IPS-NIHi11 (cell line): Measurements from ENCODE around the gene IPO9.

Source experiments
- DNase-seq: peaks from one replicate; pipeline ENCODE4 v3.0.0; 2012; ENCODE audit warnings: mixed read lengths, low spot score

The IPO9 gene

GRCh38 chr1:201905234-201905890 lies 76.4 kb downstream of the IPO9 start:
- no peak for DNase-seq

- DNase-seq: no peak
Measured at GRCh38 chr1:201906336-201906735, 77.4 kb downstream of the IPO9 start.

GRCh38 chr1:201907621-201908020 lies 78.7 kb downstream of the IPO9 start:
- no peak for DNase-seq

- peak; percentile 46 for DNase-seq
Measured at GRCh38 chr1:201911826-201912571, 83.0 kb downstream of the IPO9 start.

- no peak for DNase-seq
Measured at GRCh38 chr1:201912832-201913231, 83.9 kb downstream of the IPO9 start.

- DNase-seq: no peak
Measured at GRCh38 chr1:201914456-201915235, 85.7 kb downstream of the IPO9 start.

- no peak for DNase-seq
Measured at GRCh38 chr1:201916649-201917249, 87.8 kb downstream of the IPO9 start.

GRCh38 chr1:201917362-201918033 lies 88.5 kb downstream of the IPO9 start:
- DNase-seq: no peak

GRCh38 chr1:201918343-201918742 lies 89.4 kb downstream of the IPO9 start:
- DNase-seq: no peak

- DNase-seq: no peak
Measured at GRCh38 chr1:201921952-201922558, 93.1 kb downstream of the IPO9 start.

GRCh38 chr1:201925301-201925567 lies 96.3 kb downstream of the IPO9 start:
- no peak for DNase-seq

GRCh38 chr1:201925981-201926645 lies 97.2 kb downstream of the IPO9 start:
- DNase-seq: no peak

GRCh38 chr1:201928266-201928665 lies 99.3 kb downstream of the IPO9 start:
- no peak for DNase-seq

- no peak for DNase-seq
Measured at GRCh38 chr1:201930137-201930536, 101.2 kb downstream of the IPO9 start.

- DNase-seq: no peak
Measured at GRCh38 chr1:201930803-201931202, 101.8 kb downstream of the IPO9 start.
